G401.6 (cell line): ENCODE data around the gene MIPOL1.
"Not testable (repeated sequence)": the region's sequence is repeated elsewhere in the genome, so short reads cannot be mapped to it uniquely, and the experiment has no call there.

ENCODE experiments used
- FAIRE-seq: peaks from 2 replicates; lab custom pipeline; 2012; peaks lifted over from hg19 to GRCh38; lab: Jason Lieb, UNC

Gene MIPOL1

GRCh38 chr14:37289688-37290087 lies 92.0 kb downstream of the MIPOL1 start:
- no peak for FAIRE-seq

DNA sequence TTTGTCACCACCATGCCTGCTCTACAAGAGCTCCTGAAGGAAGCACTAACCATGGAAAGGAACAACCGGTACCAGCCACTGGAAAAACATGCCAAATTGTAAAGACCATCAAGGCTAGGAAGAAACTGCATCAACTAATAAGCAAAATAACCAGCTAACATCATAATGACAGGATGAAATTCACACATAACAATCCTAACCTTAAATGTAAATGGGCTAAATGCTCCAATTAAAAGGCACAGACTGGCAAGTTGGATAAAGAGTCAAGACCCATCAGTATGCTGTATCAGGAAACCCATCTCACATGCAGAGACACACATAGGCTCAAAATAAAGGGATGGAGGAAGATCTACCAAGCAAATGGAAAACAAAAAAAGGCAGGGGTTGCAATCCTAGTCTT lies 97.5 kb downstream of the MIPOL1 start:
- FAIRE-seq = not testable (repeated sequence)

- FAIRE-seq = peak; percentile 55
These were observed 113.5 kb downstream of the MIPOL1 start for GRCh38 chr14:37311252-37311651.

- FAIRE-seq = no peak
These were observed 121.2 kb downstream of the MIPOL1 start for GRCh38 chr14:37318938-37319337.

GRCh38 chr14:37320106-37320505 lies 122.4 kb downstream of the MIPOL1 start:
- no peak for FAIRE-seq

GRCh38 chr14:37325332-37325731 lies 127.6 kb downstream of the MIPOL1 start:
- FAIRE-seq = no peak

GRCh38 chr14:37326434-37326833 lies 128.7 kb downstream of the MIPOL1 start:
- no peak for FAIRE-seq

DNA sequence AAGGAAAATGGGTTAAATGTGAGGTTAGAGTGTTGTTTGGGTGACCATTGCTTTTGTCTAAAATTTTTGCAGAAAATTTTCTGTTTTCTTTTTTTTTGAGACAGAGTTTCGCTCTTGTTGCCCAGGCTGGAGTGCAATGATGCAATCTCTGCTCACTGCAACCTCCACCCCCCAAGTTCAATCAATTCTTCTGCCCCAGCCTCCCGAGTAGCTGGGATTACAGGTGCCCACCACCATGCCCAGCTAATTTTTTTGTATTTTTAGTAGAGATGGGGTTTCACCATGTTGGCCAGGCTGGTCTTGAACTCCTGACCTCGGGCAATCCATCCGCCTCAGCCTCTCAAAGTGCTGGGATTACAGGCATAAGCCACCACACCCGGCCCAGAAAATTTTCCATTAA lies 130.2 kb downstream of the MIPOL1 start:
- FAIRE-seq = not testable (repeated sequence)

DNA sequence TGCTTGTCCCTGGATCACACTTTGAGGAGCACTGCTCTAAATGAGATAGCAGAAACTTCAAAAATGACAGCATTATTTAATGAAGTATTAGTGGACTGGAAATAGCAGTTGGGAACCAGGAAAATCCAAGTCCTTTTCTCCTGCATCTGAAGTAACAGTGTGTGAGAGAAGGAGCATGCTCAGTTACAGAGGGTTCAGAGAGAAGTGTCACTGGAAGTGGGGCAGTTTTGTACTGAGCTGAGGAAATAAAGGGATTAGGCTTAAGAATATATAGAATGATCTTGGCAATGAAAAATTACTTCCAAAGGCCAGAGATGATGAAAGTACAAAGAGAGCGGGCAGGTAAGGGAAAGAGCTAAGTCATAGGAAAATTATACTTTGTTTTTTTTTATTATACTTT lies 130.9 kb downstream of the MIPOL1 start:
- FAIRE-seq = no peak

- no peak for FAIRE-seq
These were observed 131.7 kb downstream of the MIPOL1 start for GRCh38 chr14:37329189-37330001.

DNA sequence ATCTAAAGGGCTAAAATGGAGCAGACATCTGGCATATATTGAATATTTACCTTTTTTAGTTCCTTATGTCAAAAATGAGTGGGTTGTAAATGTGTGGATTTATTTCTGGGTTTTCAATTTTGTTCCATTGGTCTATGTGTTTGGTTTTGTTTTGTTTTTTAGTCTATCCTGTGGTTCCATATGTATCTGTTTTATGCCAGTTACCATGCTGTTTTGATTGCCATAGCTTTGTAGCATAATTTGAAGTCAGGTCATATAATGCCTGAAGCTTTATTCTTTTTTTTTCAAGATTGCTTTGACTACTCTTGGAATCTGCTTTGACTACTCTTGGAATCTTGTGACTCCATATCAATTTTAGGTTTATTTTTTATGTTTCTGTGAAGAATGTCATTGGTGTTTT lies 133.2 kb downstream of the MIPOL1 start:
- no peak for FAIRE-seq

DNA sequence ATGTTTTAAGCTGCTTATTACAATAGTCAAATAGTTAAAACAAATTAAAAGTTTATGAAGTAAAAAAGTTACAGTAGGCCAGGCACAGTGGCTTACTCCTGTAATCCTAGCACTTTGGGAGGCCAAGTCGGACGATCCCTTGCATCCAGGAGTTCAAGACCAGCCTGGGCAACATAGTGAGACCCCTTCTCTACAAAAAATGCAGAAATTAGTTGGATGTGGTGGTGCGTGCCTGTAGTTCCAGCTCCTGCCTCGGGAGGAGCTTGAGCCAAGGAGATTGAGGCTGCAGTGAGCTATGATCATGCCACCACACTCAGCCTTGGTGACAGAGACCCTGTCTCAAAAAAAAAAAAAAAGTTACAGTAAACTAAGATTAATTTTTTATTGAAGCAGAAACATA lies 142.6 kb downstream of the MIPOL1 start:
- no peak for FAIRE-seq

GRCh38 chr14:37343307-37344094 lies 145.8 kb downstream of the MIPOL1 start:
- FAIRE-seq = peak; percentile 6

GRCh38 chr14:37363661-37364060 lies 165.9 kb downstream of the MIPOL1 start:
- FAIRE-seq = no peak

DNA sequence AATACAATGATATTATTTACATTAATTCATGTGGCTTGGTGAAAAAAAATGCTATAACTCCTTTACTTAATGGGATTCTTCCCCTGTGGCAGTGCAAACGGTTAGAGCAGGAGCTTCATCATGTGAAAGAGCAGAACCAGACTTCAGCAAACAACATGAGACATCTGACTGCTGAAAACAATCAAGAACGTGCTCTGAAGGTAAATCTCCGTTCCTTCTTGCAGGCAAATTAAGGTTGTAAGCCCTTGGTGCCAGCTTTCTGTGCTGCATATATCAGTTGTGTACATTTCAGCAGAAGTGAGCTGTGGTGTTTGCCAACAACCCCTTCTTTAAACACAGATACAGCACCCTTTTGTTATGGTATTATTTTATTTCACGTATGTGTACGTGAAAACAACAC lies 171.7 kb downstream of the MIPOL1 start:
- no peak for FAIRE-seq

- no peak for FAIRE-seq
These were observed 177.8 kb downstream of the MIPOL1 start for GRCh38 chr14:37375566-37375965.

DNA sequence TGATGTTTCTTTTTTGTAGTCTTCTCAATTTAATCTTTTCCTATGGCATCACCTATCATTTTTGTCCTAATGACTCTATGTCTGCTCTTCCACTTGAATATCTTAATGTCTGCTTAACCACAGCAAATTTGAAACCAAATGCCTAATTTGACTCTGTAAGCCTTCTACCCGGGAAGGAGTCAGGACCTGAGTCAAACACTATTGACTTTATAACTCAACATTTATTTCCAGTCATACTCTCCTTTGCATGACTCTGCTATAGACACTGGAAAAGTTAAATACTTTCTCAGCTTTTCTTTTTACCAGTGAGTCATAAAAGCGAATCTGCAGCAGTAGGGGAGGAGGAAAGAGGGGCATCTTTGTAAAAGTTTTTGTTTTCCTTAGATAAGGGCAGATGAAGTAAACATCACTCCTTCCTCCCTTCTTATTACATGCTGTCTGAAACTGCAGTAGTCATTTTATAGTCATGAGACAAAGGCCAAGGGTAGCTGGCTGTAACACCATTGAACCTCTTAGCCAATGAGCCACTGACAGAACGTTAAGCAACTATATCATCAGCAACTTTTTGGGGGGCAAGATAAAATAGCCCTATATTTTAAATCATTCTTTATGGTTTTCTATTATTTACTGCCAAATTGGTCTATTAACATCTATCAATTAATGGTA lies 179.3 kb downstream of the MIPOL1 start:
- FAIRE-seq = no peak

DNA sequence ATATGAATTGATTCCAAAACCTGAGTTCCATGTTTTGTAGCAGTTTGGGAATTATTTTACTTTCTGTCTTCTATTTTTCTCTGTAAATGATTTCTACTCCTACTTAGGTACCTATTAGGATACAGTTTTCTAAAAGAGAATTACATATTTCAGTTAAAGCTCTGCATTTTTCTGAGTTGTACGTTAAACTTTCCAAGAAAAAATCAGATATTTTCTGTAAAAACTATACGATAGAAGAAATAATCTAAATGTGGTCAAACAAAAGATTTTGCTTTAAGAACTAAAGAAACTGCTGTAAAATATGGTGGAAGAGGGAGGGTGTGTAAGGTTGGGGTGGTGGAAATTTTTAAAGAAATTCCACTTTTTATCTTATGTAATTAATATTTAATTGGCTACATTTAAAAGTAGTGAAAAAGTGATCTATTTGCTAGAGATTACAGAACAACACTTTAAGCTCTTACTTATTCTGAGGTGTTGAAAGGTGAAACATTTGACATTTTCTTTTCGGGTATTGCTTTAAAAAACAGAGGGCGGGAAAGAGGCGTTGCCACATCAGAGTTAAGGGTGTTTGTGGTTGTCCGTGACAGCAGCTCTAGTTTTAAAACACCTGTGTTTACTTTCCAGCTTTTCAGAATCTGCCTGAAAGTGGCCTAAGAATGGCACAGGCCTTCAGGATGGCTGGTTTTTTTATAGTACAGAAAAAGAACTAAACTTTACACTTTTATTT lies 187.3 kb downstream of the MIPOL1 start:
- no peak for FAIRE-seq

DNA sequence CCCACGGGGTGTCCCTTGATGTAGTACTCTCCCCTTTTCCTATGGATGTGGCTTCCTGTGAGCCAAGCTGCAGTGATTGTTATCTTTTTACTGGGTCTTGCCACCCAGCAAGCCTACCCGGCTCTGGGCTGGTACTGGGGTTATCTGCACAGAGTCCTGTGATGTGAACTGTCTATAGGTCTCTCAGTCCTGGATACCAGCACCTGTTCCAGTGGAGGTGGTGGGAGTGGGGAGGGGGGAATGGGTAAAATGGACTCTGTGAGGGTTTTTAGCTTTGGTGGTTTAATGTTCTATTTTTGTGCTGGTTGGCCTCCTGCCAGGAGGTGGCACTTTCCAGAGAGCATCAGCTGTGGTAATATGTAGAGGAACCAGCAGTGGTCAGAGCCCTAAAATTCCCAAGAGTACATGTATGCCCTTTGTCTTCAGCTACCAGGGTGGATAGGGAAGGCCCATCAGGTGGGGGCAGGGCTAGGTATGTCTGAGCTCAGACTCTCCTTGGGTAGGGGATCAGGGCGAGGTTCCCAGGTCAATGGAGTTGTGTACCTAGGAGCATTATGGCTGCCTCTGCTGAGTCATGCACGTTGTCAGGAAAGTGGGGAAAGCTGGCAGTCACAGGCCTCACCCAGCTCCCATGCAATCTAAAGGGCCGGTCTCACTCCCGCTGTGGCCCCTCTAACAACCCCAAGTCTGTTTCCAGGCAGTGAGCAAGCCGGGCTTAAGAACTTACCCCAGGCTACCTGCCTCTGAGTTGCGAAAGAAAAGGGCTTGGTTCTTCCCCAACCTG lies 199.6 kb downstream of the MIPOL1 start:
- FAIRE-seq = not testable (repeated sequence)

- no peak for FAIRE-seq
These were observed 200.1 kb downstream of the MIPOL1 start for GRCh38 chr14:37397941-37398215.

DNA sequence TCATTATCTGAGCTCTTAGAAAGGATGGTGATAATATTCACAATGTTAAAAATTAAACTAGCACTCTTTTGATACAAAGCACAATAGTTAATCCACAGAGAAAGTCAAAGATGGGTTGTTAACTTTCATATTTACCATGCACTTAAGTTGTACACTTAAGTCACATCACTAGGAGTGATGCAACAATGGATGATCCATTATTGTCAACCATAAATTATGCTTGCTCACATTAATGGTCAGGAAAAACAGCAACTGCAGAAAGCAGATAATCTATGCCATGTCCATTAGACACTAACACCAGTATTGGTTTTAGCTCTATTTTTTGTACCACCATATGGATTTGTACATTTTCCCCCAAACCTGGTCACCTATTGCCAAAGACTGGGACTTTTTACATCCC lies 201.8 kb downstream of the MIPOL1 start:
- FAIRE-seq = no peak

DNA sequence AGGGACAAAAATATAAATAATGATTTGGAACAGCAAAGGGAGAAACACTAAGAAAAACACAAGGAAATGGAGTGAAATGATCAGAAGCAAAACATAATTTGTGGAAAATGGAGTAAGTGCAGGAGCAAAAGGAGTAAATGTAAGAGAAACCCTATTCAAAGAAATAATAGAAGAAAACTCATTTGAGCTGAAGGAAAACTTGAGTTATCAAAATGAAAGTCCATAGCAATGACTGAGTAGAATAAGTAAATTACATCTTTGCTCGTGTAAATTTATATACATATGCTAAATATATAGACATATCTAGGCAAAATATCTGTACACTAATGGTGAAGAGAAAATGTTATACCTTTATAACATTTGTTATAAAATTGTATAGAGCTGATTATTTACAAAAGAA lies 203.4 kb downstream of the MIPOL1 start:
- no peak for FAIRE-seq
